ENCODE results near the gene TMED6. TPM values are rescaled to one million over a fixed set of nuclear protein-coding genes. Genes with fewer than 3 reads are reported as not detected.

TMED6 gene
- total RNA-seq, 4 donors from 2014 or later, result not detected

GRCh38 chr16:69323415-69323814, 28.2 kb downstream of the TMED6 start:
- no peak for TF ChIP-seq EP300 (IDR thresholded peaks at IDR 0.05)
- no peak for DNase-seq (ENCODE audit: extremely low spot score)
- intact Hi-C loops (cut with DNase I), result no loop called here

GRCh38 chr16:69322343-69322742, 29.2 kb downstream of the TMED6 start:
- no peak for DNase-seq (ENCODE audit: extremely low spot score)
- Histone ChIP-seq H3K9me3 (no peaks in the 10 kb centered on the region), H3K4me3 (no peak overlapping the region), H3K27ac (replicated peaks in 1 of 4) (no peak overlapping the region), H3K27me3 (no peaks in the 10 kb centered on the region), H3K4me1 (peaks cover 9 to 26% (median 22%) of the 10 kb centered on the region in 4 donors), H3K36me3 (peaks cover 69 to 98% (median 94%) of the 10 kb centered on the region in 4 donors)
- no peak for TF ChIP-seq EP300 (IDR thresholded peaks at IDR 0.05)
- TF ChIP-seq POLR2AphosphoS5 (IDR thresholded peaks at IDR 0.05), result no peak
- TF ChIP-seq CTCF (IDR thresholded peaks at IDR 0.05), result no peak
- no peak for TF ChIP-seq POLR2A (IDR thresholded peaks at IDR 0.05; ENCODE audit: low read depth)
- intact Hi-C loops (cut with DNase I), result no loop called here
- WGBS, result 80% methylated on average over 7 of the region's 7 CpGs

More at GRCh38 chr16:69323415-69323814, 28.2 kb downstream of the TMED6 start:
- no peaks in the 10 kb centered on the region for H3K27me3 ChIP-seq
- H3K36me3 ChIP-seq, result peaks cover 60 to 95% (median 92%) of the 10 kb centered on the region in 4 donors
- WGBS, result 93% methylated on average over 14 of the region's 14 CpGs
- H3K9me3 ChIP-seq, result no peaks in the 10 kb centered on the region
- no peak overlapping the region for H3K4me3 ChIP-seq
- H3K4me1 ChIP-seq, result peaks cover 16 to 37% (median 32%) of the 10 kb centered on the region in 4 donors
- no peak overlapping the region for H3K27ac ChIP-seq (replicated peaks in 1 of 4)

- intact Hi-C loops (cut with DNase I), result no loop called here
- Histone ChIP-seq H3K9me3 (no peaks in the 10 kb centered on the region), H3K27ac (replicated peaks in 1 of 4) (no peak overlapping the region), H3K4me1 (peaks cover 2 to 15% (median 10%) of the 10 kb centered on the region in 4 donors), H3K4me3 (no peak overlapping the region), H3K27me3 (no peaks in the 10 kb centered on the region), H3K36me3 (peaks cover 81 to 100% (median 99%) of the 10 kb centered on the region in 4 donors)
- WGBS, result 90% methylated on average over 21 of the region's 22 CpGs
- DNase-seq (ENCODE audit: extremely low spot score), result no peak
- no peak for TF ChIP-seq EP300 (IDR thresholded peaks at IDR 0.05)
- TF ChIP-seq POLR2A (IDR thresholded peaks at IDR 0.05; ENCODE audit: low read depth), result no peak
- no peak for TF ChIP-seq POLR2AphosphoS5 (IDR thresholded peaks at IDR 0.05)
- no peak for TF ChIP-seq CTCF (IDR thresholded peaks at IDR 0.05)
Measured at GRCh38 chr16:69321080-69321479, 30.5 kb downstream of the TMED6 start.

- intact Hi-C loops (cut with DNase I), result no loop called here
- WGBS, result 96% methylated on average over 7 of the region's 13 CpGs
- TF ChIP-seq POLR2A (IDR thresholded peaks at IDR 0.05; ENCODE audit: low read depth), result no peak
- no peak for TF ChIP-seq CTCF (IDR thresholded peaks at IDR 0.05)
- TF ChIP-seq EP300 (IDR thresholded peaks at IDR 0.05), result no peak
- TF ChIP-seq POLR2AphosphoS5 (IDR thresholded peaks at IDR 0.05), result no peak
- no peak for DNase-seq (ENCODE audit: extremely low spot score)
- Histone ChIP-seq H3K4me1 (peaks cover 0 to 11% (median 6%) of the 10 kb centered on the region in 4 donors), H3K4me3 (no peak overlapping the region), H3K36me3 (peaks cover 81 to 100% (median 99%) of the 10 kb centered on the region in 4 donors), H3K27ac (replicated peaks in 1 of 4) (no peak overlapping the region), H3K27me3 (no peaks in the 10 kb centered on the region), H3K9me3 (no peaks in the 10 kb centered on the region)
Measured at GRCh38 chr16:69320740-69321073, 30.9 kb downstream of the TMED6 start.

- intact Hi-C loops (cut with DNase I), result no loop called here
- 90% methylated on average over 23 of the region's 30 CpGs for WGBS
- no peaks in the 10 kb centered on the region for H3K9me3 ChIP-seq
- TF ChIP-seq POLR2A (IDR thresholded peaks at IDR 0.05; ENCODE audit: low read depth) (no peak), POLR2AphosphoS5 (IDR thresholded peaks at IDR 0.05) (no peak), EP300 (IDR thresholded peaks at IDR 0.05) (no peak), CTCF (IDR thresholded peaks at IDR 0.05) (no peak)
- peaks cover 78 to 100% (median 99%) of the 10 kb centered on the region in 4 donors for H3K36me3 ChIP-seq
- DNase-seq (ENCODE audit: extremely low spot score), result no peak
- no peak overlapping the region for H3K27ac ChIP-seq (replicated peaks in 1 of 4)
- H3K27me3 ChIP-seq, result no peaks in the 10 kb centered on the region
- peaks cover 0 to 14% (median 7%) of the 10 kb centered on the region in 4 donors for H3K4me1 ChIP-seq
- no peak overlapping the region for H3K4me3 ChIP-seq
Measured at GRCh38 chr16:69319826-69320739, 31.5 kb downstream of the TMED6 start.
